ENCODE results near the gene OR2J1.
A peak's percentile ranks its signal among the peaks of the same experiment; 100 is the strongest.
"Not testable (repeated sequence)": the region's sequence is repeated elsewhere in the genome, so short reads cannot be mapped to it uniquely, and the experiment has no call there.

OR2J1 gene

DNA sequence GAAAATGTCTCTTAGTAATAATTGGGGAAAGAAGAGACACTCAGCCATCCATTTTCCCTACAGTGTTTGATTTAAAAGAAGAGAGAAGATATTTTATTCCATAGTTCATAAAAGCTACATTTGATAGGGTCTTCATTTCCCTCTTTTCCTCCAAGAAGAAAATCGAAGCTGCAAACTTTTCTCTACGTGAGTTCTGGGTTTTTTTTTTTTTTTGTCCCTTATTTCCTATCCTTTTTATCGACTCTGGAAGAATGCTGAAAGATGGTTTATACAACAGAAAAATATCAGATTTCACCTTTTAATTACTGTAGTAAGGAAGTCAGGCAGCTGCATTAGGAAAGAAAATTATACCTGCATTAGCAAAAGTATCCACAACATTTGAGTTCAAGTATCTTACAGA is at the start of gene OR2J1:
TSS of gene OR2J1 (plus strand) at position 301 of the 400 bp plus-strand sequence. CDS start 1,453 bp downstream, outside the sequence.
- no peak for DNase-seq

DNA sequence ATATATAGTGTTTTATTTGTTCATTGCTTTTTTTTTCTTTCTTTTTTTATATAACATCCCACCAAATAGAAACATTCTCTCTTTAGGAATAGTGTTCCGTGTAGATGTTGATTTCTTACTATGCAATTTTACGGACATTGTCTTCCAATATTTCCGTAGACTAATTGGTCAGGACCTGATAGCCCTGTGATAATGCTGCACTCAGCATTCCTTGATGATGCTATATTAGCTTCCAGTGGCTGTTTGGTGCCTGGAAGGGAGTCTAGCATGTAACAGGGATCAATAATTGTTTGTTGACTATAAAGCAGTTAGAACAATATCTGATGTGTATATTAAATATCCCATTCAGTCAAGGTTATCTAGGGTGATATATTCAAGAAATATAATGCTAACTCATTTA is 47.6 kb upstream of the OR2J1 start:
- DNase-seq, result no peak

DNA sequence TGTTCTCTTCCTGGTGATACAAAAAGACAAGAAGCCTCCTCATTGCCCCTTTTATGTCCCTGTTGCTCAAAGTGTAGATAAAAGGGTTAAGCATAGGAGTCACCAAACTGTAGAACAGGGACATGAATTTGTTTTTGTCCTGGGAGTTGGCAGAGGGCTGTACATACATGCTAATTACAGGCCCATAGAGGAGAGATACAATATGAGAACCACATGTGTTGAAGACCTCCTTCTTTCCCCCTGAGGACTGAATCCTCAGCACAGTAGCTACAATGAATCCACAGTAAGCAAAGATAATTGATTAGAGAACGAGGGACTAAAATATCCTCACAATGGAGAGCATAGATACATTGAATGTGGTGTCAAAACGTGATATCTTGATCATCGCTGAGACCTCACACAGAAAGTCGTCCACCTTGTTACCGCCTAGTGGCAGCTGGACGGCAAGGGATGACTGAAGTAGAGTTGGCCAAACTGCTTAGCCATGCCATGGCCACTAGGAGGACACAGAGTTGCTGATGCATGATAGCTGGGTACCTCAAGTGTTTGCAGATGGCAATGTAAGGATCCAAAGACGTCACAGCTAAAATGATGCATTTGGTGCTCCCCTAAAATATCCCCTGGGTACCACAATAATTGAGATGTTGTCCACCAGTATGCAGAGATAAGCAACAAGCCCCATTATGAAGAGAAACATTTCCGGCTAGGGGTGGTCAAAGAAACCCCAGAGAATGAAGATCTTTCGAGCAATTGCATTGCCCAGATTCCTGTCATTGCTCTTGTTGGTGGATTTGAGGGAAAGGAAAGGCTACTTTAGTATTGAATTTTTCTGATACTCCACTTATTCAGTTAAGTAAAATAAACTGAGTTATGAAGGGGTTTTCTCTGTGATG is 27.2 kb upstream of the OR2J1 start:
- DNase-seq, result peak; percentile 25

DNA sequence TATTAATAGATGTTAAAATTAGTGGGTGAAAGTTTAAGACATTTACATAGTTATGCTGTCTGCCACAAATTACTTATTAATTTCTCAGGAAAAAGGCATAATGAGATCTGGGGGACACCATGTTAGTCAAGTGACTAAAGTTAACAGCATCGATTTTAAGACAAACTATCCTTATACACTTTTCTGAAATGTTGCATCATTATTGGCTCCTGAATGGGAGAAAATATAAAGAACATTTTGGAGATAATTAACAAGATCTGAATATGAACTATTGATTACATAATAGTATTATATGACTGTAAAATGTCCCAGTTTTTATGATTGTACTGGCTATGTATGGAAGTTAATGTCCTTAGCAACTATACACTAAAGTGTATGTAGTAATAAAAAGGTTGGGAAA is 20.1 kb upstream of the OR2J1 start:
- no peak for DNase-seq

DNA sequence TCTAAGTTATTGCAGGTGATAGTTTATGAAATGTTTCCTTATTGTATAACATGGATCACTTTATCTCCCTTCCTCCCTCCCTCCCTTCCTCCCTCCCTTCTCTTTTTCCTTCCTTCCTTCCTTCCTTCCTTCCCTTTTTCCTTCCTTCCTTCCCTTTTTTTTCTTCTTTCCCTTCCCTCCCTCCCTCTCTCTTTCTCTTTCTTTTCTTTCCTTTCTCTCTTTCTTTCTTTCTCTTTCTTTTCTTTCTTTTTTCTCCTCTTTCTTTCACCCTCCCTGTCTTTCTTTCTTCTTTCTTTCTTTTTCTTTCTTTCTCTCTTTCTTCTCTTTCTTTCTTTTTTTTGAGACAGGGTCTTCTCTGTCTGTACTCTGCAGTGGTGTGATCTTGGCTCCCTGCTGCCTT is 18.0 kb upstream of the OR2J1 start:
- DNase-seq, result no peak

DNA sequence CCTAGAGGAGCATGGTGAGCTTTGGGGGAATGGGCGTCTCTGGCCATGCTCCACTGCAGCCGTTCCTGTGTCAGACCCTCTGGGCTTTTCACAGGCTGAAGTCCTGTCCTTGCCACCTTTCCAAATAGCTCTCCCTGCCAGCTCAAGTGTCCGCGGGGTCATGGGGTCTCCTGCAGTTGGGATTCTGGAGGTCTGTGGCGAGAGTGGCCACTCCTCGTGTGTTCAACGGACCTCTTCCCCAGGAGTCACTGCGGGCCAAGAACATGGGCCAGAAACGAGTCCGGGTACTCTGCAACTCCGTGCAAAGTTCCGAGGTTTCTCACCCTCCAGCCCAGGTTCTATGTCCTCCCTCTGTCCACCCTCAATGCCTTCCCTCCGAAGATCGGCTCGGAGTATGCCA is 16.8 kb upstream of the OR2J1 start:
- no peak for DNase-seq

DNA sequence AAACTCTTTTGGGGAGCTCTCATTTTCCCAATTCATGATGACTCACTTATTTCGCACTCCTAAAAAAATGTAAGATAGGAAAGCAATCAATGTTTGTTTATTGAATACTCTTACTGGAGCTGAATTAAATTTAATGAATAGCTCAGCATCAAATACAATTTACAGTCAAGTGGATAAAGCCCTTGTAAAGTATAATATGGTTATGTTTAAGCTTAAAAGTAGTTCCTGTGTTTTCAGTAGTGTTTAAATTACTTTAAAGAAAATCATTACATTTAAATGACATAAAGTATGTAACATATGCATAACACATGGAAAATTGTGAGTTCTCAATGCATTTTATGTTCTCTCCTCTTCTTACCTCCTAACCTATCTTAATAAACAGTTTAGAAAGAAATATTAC is 12.1 kb upstream of the OR2J1 start, which contains the start of gene OR2B3:
TSS of gene OR2B3 (minus strand) at position 101 of the 400 bp plus-strand sequence. CDS start at position 36, 65 bp downstream.
- DNase-seq, result no peak

DNA sequence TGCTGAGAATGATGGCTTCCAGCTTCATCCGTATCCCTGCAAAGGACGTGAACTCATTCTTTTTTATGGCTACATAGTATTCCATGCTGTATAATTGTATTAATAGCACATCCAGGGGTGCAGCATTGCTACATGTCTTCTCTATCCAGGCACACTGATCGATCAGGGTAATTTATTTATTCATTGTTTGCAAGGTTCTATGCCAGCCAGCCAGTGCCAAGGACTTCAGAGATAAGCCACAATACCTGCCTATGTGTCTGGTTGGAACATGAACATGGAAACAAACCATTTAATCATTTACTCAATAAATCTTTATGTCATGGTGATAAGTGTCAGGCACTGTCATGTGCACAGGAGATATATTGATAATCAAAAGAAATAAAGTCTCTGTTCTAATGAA is 6.3 kb upstream of the OR2J1 start:
- no peak for DNase-seq

DNA sequence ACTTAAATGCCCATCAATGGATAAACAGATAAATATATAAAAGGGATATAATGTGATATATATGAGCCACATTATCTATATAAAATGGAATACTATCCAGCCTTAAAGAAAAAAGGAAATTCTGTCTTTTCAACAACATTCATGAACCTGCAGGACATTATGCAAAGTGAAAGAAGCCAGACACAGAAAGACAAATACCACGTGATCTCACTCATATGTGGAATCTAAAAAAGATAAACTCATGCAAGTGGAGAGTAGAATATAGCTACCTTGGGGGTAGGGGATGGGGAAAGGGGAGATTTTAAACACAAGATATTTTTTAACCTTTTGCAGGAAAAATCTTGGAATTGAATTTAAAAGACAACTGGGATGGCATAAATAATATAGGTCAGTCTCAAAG is 1.5 kb upstream of the OR2J1 start:
- no peak for DNase-seq

DNA sequence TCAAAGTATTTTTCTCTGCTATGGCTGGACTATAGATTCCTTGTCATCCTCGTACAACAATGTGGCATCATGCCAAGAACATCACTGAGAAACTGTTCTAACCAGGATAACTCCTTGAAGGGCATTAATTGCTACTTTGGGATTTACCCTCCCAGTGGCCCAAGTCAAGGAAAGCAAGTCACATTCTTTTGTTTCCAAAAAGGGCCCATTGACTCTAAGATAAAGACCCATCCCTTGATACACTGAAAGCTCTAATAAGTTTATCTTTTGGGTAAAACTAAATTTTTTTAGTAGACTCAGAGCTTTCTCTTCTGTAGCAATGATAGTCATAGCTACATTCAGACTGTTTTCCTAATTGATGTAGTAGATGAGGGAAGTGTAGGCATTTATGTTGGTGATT is 8.5 kb downstream of the OR2J1 start, which contains the start of gene OR2J3:
TSS of gene OR2J3 (plus strand) at position 301 of the 400 bp plus-strand sequence. CDS start 3,833 bp downstream, outside the sequence.
- no peak for DNase-seq

DNA sequence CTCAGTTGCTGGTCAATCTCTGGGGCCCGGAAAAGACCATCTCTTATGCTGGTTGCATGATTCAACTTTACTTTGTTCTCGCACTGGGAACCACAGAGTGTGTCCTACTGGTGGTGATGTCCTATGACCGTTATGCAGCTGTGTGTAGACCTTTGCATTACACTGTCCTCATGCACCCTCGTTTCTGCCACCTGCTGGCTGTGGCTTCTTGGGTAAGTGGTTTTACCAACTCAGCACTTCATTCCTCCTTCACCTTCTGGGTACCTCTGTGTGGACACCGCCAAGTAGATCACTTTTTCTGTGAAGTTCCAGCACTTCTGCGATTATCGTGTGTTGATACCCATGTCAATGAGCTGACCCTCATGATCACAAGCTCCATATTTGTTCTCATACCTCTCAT is 12.8 kb downstream of the OR2J1 start:
- no peak for DNase-seq

DNA sequence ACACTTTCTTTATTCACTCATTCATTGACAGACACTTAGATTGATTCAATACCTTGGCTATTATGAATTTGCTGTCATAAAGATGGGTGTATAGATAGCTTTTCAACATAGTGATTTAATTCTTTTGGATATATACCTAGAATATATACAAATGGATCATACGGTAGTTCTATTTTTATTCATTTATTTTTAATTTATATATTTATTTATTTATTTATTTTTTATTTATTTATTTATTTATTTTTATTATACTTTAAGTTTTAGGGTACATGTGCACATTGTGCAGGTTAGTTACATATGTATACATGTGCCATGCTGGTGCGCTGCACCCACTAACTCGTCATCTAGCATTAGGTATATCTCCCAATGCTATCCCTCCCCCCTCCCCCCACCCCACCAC is 15.7 kb downstream of the OR2J1 start:
- not testable (repeated sequence) for DNase-seq

DNA sequence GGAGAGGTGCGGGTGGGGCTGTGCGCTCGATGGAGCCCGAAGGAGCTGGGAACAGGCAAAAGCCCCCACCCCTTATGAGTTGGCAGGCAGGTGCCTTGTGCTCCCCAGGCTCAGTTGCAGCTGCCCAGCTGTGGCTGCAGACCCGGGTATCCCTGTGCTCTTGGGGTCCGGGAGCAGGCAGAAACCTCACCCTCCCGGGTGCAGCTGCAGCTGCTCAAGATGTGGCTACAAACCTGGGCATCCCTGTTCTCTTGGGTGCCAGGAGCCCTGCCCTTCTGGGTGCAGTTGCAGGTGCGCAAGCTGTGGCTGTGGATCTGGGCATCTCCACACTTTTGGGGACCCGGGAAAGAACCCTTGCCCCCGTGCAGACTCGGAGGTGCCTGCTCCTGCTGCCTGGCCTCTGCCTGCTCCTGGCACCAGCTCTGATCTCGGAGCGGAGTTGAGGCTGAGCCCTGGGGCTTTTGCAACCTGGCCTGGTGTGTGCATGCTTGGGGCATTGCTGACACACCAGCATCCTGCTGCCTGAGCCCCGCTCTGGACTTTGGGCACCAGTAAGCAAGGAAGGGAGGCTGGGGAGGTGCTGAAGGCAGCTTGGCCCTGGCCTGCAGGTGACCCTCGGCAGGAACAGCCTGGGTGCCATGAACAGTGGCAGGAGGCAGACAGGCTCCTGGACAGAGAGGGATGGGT is 30.2 kb downstream of the OR2J1 start:
- no peak for DNase-seq

DNA sequence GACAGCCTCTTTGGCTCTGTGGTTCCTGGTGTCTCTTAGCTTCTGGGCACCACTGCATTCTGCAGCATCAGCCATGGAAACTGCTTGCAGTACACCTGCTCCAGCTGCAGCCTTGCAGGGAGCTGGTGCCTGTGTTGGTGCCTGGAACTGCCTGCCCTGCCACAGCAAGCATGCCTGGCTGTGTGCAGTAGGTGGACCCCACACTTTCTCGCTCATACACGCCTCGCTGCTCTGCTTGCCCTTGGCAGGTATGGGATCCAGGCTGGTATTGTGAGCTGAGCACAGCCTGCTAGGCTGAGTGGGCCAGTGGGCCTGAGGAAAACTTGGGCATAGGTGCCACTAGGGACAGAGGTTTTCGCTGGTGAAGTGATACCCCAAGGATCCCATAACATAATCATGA is 31.4 kb downstream of the OR2J1 start:
- DNase-seq, result no peak

DNA sequence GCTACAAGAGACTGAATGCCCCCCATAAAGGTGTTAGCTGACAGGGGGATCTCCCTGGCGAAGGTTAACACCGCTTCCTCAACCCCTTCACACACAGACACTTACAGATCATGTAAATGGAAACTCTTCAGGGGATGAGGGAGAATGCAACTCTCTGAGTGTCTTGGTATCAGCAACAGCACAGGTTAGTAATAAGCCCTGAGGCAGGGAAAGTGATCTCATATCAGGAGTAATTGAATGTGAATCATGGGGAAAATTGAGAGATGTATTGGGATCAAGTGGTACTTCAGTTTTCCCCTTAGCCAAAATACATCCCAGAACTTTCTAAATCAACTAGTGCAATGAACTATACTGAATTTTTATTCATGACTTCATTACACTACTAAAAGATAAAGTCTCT is 32.4 kb downstream of the OR2J1 start:
- DNase-seq, result no peak

DNA sequence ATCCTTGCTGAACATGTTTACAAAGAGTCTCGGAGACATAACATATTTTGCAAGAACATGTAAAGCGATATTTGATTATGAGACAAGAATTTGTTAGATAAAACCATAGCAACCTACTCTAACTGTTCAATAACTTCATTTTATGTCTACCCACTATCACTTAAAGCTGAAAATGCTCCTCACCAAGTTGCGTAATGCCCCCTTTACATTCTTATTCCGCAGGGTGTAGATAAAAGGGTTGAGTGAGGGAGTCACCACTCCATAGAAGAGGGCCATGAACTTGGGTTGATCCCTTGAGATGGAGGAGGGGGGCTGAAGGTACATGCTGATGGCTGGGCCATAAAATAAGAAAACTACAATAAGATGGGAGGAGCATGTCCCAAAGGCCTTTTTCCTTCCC is 38.4 kb downstream of the OR2J1 start:
- no peak for DNase-seq

DNA sequence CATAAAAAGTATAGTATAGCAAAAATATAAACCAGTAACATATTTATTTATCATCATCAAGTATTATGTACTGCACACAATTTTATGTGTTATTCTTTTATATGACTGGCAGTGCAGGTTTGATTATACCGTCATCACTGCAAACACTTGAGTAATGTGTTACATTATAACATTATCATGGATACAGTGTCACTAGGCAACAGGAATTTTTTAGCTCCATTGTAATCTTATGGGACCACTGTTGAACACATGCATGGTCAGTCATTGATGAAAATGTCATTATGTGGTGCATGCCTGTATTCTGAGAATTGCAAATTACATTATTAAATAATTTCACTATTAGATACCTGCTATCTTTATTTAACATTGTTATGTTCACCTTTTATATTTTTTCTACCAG is 42.3 kb downstream of the OR2J1 start:
- no peak for DNase-seq

DNA sequence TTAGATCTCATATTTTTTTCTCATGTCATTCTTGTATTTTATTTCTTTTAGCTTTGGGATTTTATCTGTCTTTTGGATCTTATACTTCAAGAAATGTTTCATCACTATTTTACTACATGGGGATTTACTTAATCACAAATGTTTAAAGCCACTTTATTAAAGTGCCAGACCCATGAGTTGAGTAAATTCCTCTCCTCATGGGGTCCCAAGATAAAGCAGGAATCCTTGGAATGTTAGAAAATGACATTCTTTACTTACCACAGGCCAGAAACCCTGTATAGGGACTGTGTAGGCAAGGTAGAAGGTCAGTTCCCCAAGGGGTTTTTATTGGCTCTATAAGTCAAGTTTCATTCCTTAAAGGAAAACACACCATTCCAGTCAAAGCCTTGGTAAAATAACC is 43.0 kb downstream of the OR2J1 start:
- DNase-seq, result no peak

DNA sequence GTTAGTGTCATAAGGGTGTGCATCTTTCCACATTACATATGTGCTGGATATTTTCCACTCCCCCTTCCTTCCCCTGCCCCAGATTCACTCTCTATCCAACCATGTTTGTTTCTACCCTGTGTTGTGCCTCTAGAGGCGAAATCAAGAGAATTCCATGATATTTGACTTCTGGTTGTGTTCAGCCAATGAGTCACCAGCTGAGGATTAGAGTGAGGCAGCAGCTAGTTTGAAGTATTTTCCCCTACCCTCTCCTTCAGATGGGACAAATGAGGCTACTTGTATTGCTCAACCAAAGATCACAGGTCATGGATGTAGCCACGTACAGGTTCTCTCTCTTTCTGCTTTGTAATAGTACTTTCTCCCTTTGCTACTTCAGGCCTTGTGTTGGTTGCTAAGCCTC is 46.9 kb downstream of the OR2J1 start:
- no peak for DNase-seq

DNA sequence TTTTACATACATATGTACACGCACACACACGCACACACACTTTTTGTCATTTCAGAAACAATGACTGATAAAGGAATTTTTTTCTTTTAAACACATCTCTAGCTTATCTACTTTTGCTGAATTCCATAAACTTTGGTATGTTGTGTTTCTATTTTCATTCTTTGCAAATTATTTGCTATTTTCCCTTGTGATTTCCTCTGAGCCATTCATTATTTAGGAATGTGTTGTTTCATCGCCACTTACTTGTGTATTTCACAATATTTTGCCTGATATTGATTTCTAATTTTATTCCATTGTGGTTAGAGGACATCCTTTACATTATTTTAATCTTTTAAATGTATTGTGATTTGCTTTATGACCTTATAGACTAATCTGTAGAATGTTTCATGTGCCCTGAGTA is 47.8 kb downstream of the OR2J1 start:
- DNase-seq, result no peak

DNA sequence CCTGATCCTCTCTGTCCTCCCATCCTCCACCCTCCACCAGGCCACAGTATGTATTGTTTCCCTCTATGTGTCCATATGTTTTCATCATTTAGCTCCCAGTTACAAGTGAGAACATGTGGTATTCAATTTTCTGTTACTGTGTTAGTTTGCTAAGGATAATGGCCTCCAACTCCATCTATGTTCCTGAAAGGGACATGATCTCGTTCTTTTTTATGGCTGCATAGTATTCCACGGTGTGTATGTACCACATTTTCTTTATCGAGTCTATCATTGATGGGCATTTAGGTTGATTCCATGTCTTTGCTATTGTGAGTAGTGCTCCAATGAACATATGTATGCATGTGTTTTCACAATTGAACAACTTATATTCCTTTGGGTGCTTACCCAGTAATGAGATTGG is 50.2 kb downstream of the OR2J1 start:
- not testable (repeated sequence) for DNase-seq
